GM19328 (cell line): ENCODE results near the gene MRTFA.

Source experiments
- ATAC-seq: cut with Tn5 transposase; IDR thresholded peaks from one replicate; pipeline ENCODE4 v1.9.1; 2021; ENCODE audit warnings: mild to moderate bottlenecking, moderate library complexity; ENCODE audit not compliant: unreplicated experiment

MRTFA gene

GRCh38 chr22:40415531-40416266 is 220.8 kb downstream of the MRTFA start:
- ATAC-seq, result no peak

GRCh38 chr22:40414838-40415505 is 221.5 kb downstream of the MRTFA start:
- ATAC-seq, result no peak

- no peak for ATAC-seq
These were observed 222.2 kb downstream of the MRTFA start for GRCh38 chr22:40414311-40414710.

- ATAC-seq, result no peak
These were observed 222.6 kb downstream of the MRTFA start for GRCh38 chr22:40413873-40414272.

GRCh38 chr22:40412441-40412840 is 224.1 kb downstream of the MRTFA start:
- no peak for ATAC-seq

- ATAC-seq, result no peak
These were observed 225.0 kb downstream of the MRTFA start for GRCh38 chr22:40411506-40411861.

GRCh38 chr22:40410731-40411505 is 225.6 kb downstream of the MRTFA start:
- no peak for ATAC-seq

GRCh38 chr22:40410272-40410671 is 226.2 kb downstream of the MRTFA start:
- no peak for ATAC-seq

- ATAC-seq, result no peak
These were observed 226.9 kb downstream of the MRTFA start for GRCh38 chr22:40409613-40410113.

GRCh38 chr22:40408718-40409612 is 227.6 kb downstream of the MRTFA start:
- ATAC-seq, result no peak

GRCh38 chr22:40407831-40408717 is 228.4 kb downstream of the MRTFA start:
- no peak for ATAC-seq

- ATAC-seq, result no peak
These were observed 229.3 kb downstream of the MRTFA start for GRCh38 chr22:40407021-40407761.

GRCh38 chr22:40406063-40406890 is 230.2 kb downstream of the MRTFA start:
- no peak for ATAC-seq

- ATAC-seq, result no peak
These were observed 231.1 kb downstream of the MRTFA start for GRCh38 chr22:40405178-40406062.

- no peak for ATAC-seq
These were observed 232.0 kb downstream of the MRTFA start for GRCh38 chr22:40404251-40405177.

GRCh38 chr22:40403651-40404050 is 232.9 kb downstream of the MRTFA start:
- ATAC-seq, result no peak
